Neural progenitor cell (in vitro differentiated cells): ENCODE results near the gene TNIK. TPM values are rescaled to one million over a fixed set of nuclear protein-coding genes. Genes with fewer than 3 reads are reported as not detected.

Experiments used
- DNase-seq: peaks from one replicate; pipeline ENCODE4 v3.0.0-alpha.2; 2016; ENCODE audit warnings: low spot score
- H2AFZ ChIP-seq: fragments of 200-600 bp; sonication (generic); replicated peaks from 2 replicates; pipeline ENCODE4 v1.6.1; 2016; ENCODE audit warnings: antibody characterized with exemption
- H3F3A ChIP-seq: fragments of 200-600 bp; sonication (generic); 2 replicates; pipeline ENCODE4 v1.6.1; 2016; ENCODE audit warnings: antibody characterized with exemption, low read depth
- H3K27ac ChIP-seq: fragments of 200-600 bp; sonication (generic); 2 replicates; pipeline ENCODE4 v1.5.1; 2016; ENCODE audit warnings: mild to moderate bottlenecking
- H3K27me3 ChIP-seq: fragments of 200-600 bp; sonication (generic); 2 replicates; pipeline ENCODE4 v1.6.1; 2016; ENCODE audit warnings: mild to moderate bottlenecking, moderate library complexity
- H3K36me3 ChIP-seq: fragments of 200-600 bp; sonication (generic); 2 replicates; pipeline ENCODE4 v1.5.1; 2016
- H3K4me1 ChIP-seq: fragments of 200-600 bp; sonication (generic); 2 replicates; pipeline ENCODE4 v1.6.1; 2016; ENCODE audit warnings: mixed run types
- H3K4me2 ChIP-seq: fragments of 200-600 bp; sonication (generic); 2 replicates; pipeline ENCODE4 v1.6.1; 2016
- H3K4me3 ChIP-seq: fragments of 200-600 bp; sonication (generic); 2 replicates; pipeline ENCODE4 v1.5.1; 2016
- H3K79me2 ChIP-seq: fragments of 200-600 bp; sonication (generic); 2 replicates; pipeline ENCODE4 v1.6.1; 2016; ENCODE audit warnings: low read depth
- H3K9ac ChIP-seq: fragments of 200-600 bp; sonication (generic); 2 replicates; pipeline ENCODE4 v1.6.1; 2016
- H3K9me3 ChIP-seq: fragments of 200-600 bp; sonication (generic); 2 replicates; pipeline ENCODE4 v1.5.1; 2016; ENCODE audit warnings: low read depth
- H4K20me1 ChIP-seq: fragments of 200-600 bp; sonication (generic); 2 replicates; pipeline ENCODE4 v1.6.1; 2016; ENCODE audit warnings: low read depth
- H3K27ac Mint-ChIP-seq: 3 replicates; pipeline ENCODE4 v1.8.0; 2021; ENCODE audit warnings: mixed read lengths
- H3K27me3 Mint-ChIP-seq: 2 replicates; pipeline ENCODE4 v1.8.0; 2022; ENCODE audit warnings: low read depth, mild to moderate bottlenecking, inconsistent platforms, moderate library complexity, mixed read lengths; ENCODE audit not compliant: insufficient read depth
- H3K36me3 Mint-ChIP-seq: 3 replicates; pipeline ENCODE4 v1.8.0; 2021; ENCODE audit warnings: mixed read lengths
- H3K4me1 Mint-ChIP-seq: 3 replicates; pipeline ENCODE4 v1.8.0; 2021; ENCODE audit warnings: mixed read lengths
- H3K4me3 Mint-ChIP-seq: 3 replicates; pipeline ENCODE4 v1.8.0; 2021; ENCODE audit warnings: mild to moderate bottlenecking, moderate library complexity, mixed read lengths
- H3K9me3 Mint-ChIP-seq: 3 replicates; pipeline ENCODE4 v1.8.0; 2020; ENCODE audit warnings: mixed read lengths
- EZH2 ChIP-seq: fragments of 200-600 bp; sonication (generic); IDR thresholded peaks from 2 replicates; pipeline ENCODE4 v1.6.1; 2017; ENCODE audit warnings: antibody characterized with exemption, mild to moderate bottlenecking, moderate library complexity
- EZH2phosphoT487 ChIP-seq: fragments of 200-600 bp; sonication (generic); IDR thresholded peaks from 2 replicates; pipeline ENCODE4 v1.6.1; 2017; ENCODE audit warnings: antibody characterized with exemption
- total RNA-seq: library from RNA; depleted of rRNA; stranded (reverse); fragments of >200 nt; gene quantifications from 2 replicates; pipeline ENCODE4 v1.2.3, GENCODE V29; 2015; ENCODE audit warnings: low replicate concordance
- TF ChIP-seq, protein P1 (sequence below): fragments of 200-600 bp; sonication (generic); IDR thresholded peaks from 2 replicates; pipeline ENCODE4 v1.5.1; 2017; ENCODE audit warnings: antibody characterized with exemption, mild to moderate bottlenecking

TNIK gene
- total RNA-seq, 1 donor from 2014 or later = 3.0 TPM

DNA sequence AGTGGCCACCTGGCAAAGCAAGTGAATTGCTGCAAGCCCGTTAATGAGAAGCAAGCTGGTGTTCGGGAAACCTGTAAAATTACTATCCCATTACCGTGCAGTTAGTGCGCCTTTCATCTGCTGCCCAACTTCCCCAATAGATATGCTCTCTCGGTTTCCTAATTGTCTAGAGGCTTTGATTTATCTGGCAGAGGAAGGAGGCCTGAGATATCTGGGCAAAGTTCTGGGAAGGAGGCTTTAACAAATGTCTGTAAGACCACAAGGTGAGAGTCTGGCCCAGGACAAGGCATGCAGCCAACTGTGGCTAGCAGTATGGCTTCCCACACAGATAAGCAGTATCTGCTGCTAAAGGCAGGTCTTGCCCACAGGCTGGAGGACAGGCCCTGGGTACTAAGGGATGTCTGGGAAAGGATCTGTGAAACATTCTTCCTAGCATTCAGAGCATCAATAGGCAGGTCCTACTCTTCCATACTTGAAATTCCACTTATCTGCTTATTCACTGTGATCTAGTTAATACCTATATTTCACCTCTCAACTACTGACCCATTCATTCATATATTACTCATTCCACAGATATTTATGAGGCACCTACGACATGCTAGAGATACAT, 303.7 kb downstream of the TNIK start:
- no peak overlapping the region for H3K4me3 Mint-ChIP-seq
- H3K36me3 Mint-ChIP-seq = peaks cover 51% of the 10 kb centered on the region
- Histone ChIP-seq H3K9me3 (no peaks in the 10 kb centered on the region), H3K4me1 (peaks cover 6% of the 10 kb centered on the region), H3K36me3 (no peaks in the 10 kb centered on the region), H3K4me3 (no peak overlapping the region), H3K79me2 (no peaks in the 10 kb centered on the region), H3K27me3 (no peaks in the 10 kb centered on the region), H3K4me2 (no peak overlapping the region), H4K20me1 (no peaks in the 10 kb centered on the region), H3K9ac (no peak overlapping the region), H2AFZ (no peak overlapping the region), H3F3A (no peaks in the 10 kb centered on the region), H3K27ac (no peak overlapping the region)
- peak overlapping the region; percentile 35 for H3K27ac Mint-ChIP-seq
- H3K9me3 Mint-ChIP-seq = no peaks in the 10 kb centered on the region
- peaks cover 9% of the 10 kb centered on the region for H3K4me1 Mint-ChIP-seq
- DNase-seq = no peak
- TF ChIP-seq EZH2phosphoT487 (no peak), EZH2 (no peak)
- TF ChIP-seq, protein P1, sequence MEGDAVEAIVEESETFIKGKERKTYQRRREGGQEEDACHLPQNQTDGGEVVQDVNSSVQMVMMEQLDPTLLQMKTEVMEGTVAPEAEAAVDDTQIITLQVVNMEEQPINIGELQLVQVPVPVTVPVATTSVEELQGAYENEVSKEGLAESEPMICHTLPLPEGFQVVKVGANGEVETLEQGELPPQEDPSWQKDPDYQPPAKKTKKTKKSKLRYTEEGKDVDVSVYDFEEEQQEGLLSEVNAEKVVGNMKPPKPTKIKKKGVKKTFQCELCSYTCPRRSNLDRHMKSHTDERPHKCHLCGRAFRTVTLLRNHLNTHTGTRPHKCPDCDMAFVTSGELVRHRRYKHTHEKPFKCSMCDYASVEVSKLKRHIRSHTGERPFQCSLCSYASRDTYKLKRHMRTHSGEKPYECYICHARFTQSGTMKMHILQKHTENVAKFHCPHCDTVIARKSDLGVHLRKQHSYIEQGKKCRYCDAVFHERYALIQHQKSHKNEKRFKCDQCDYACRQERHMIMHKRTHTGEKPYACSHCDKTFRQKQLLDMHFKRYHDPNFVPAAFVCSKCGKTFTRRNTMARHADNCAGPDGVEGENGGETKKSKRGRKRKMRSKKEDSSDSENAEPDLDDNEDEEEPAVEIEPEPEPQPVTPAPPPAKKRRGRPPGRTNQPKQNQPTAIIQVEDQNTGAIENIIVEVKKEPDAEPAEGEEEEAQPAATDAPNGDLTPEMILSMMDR = no peak
- peaks cover 4% of the 10 kb centered on the region for H3K27me3 Mint-ChIP-seq

DNA sequence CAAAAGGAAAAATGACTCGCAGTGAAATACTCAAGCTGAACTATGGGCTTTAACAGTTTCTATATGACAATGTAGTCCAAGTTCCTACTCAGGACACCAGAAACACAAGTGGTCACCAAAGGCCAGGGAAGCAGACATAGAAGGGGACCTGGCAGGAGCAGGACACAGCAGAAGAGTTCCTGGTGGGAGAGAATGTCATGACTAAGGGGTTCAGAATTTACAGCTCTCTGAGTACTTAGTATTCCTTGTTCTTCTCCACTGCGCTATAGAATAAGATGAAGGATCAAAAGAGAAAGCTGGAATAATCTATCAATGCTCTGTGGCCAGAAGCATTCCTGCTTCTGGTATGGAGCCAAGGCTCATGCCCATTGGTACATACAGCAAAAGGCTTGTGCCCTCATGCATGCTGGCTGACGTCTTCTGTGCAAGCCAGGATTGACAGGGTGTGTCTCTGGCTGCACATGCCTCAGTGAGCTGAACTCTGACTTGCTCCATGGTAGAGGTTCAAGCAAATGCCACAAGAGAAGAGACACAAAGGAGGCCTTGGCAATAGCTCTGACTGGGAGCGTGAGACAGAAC, 305.0 kb downstream of the TNIK start:
- Histone ChIP-seq H3K9me3 (no peaks in the 10 kb centered on the region), H3K4me2 (no peak overlapping the region), H2AFZ (no peak overlapping the region), H3K4me3 (no peak overlapping the region), H3K79me2 (no peaks in the 10 kb centered on the region), H3F3A (no peaks in the 10 kb centered on the region), H3K9ac (no peak overlapping the region), H3K4me1 (peaks cover 6% of the 10 kb centered on the region), H3K27me3 (no peaks in the 10 kb centered on the region), H3K27ac (no peak overlapping the region), H4K20me1 (no peaks in the 10 kb centered on the region), H3K36me3 (no peaks in the 10 kb centered on the region)
- Mint-ChIP-seq H3K36me3 (peaks cover 39% of the 10 kb centered on the region), H3K27me3 (peaks cover 4% of the 10 kb centered on the region), H3K4me3 (no peak overlapping the region), H3K9me3 (no peaks in the 10 kb centered on the region), H3K27ac (peak overlapping the region; percentile 34), H3K4me1 (peaks cover 9% of the 10 kb centered on the region)
- no peak for TF ChIP-seq EZH2
- TF ChIP-seq, protein P1 = no peak
- DNase-seq = no peak

DNA sequence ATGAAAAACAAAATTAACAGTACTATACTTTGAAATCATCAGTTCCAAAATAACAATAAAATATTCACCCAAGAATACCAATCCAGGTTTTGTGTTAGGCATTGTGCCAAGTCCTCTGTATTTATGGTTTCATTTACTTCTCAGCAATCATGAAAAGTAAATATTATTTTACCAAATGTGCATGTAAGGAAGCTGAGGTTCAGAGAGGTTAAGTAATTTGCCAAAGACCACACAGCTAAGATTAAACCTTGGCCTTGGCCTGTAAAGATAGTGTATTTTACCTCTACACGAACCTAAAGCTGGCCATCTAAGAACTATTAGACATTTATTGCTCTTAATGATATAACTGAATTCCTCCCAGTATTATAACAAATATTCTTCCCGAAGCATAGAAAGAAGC, 309.3 kb downstream of the TNIK start:
- H2AFZ ChIP-seq = no peak overlapping the region

DNA sequence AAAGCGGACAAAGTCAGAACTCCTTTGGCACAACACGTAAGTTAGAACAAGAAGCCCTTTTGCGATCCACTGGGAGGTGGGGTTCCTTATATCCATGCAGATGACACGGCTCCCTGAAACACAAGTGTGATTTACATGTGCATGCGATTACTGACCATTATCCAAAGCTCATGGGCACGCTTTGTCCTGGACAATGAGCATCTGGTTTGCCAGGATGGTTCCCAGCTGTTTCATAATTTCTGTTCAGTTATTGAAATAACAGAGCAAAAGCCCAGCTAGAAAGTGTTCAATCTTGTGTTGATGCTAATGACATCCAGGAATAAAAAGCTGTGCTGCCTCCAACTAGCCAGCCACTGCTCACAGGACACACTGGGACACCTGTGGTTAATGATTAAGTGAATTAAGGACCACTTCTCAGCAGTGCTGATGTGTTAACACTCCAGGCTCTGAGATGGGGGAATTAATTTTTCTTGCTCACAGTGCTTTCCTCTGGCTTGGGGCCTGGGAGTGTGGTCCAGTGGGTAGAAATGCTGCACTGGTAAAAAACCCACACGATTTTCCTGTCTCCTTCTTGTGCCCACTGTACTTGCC, 310.6 kb downstream of the TNIK start:
- H3K79me2 ChIP-seq = no peaks in the 10 kb centered on the region
- no peaks in the 10 kb centered on the region for H3K27me3 Mint-ChIP-seq

More for the DNA sequence above, 309.3 kb downstream of the TNIK start:
- Mint-ChIP-seq H3K27ac (no peak overlapping the region), H3K27me3 (no peaks in the 10 kb centered on the region), H3K4me3 (no peak overlapping the region), H3K36me3 (peaks cover 17% of the 10 kb centered on the region), H3K9me3 (no peaks in the 10 kb centered on the region), H3K4me1 (peaks cover 6% of the 10 kb centered on the region)
- no peaks in the 10 kb centered on the region for H3F3A ChIP-seq
- H3K27ac ChIP-seq = no peak overlapping the region
- H3K27me3 ChIP-seq = no peaks in the 10 kb centered on the region
- H3K4me3 ChIP-seq = no peak overlapping the region
- no peaks in the 10 kb centered on the region for H3K36me3 ChIP-seq
- no peak for DNase-seq
- no peak for TF ChIP-seq EZH2
- no peaks in the 10 kb centered on the region for H3K9me3 ChIP-seq
- no peak overlapping the region for H3K9ac ChIP-seq
- H3K79me2 ChIP-seq = no peaks in the 10 kb centered on the region
- H3K4me1 ChIP-seq = no peaks in the 10 kb centered on the region
- H3K4me2 ChIP-seq = no peak overlapping the region
- no peaks in the 10 kb centered on the region for H4K20me1 ChIP-seq

More for the DNA sequence above, 310.6 kb downstream of the TNIK start:
- no peaks in the 10 kb centered on the region for H3K9me3 Mint-ChIP-seq
- no peaks in the 10 kb centered on the region for H3F3A ChIP-seq
- no peaks in the 10 kb centered on the region for H3K4me1 Mint-ChIP-seq
- H3K27ac ChIP-seq = no peak overlapping the region
- no peak overlapping the region for H3K4me3 Mint-ChIP-seq
- H3K4me1 ChIP-seq = no peaks in the 10 kb centered on the region
- TF ChIP-seq EZH2phosphoT487 = no peak
- TF ChIP-seq, protein P1 = no peak
- no peak for TF ChIP-seq EZH2
- peaks cover 11% of the 10 kb centered on the region for H3K36me3 Mint-ChIP-seq
- no peak overlapping the region for H3K9ac ChIP-seq
- no peaks in the 10 kb centered on the region for H3K36me3 ChIP-seq
- no peak overlapping the region for H2AFZ ChIP-seq
- H3K4me2 ChIP-seq = no peak overlapping the region
- no peak overlapping the region for H3K4me3 ChIP-seq
- no peak for DNase-seq
- no peaks in the 10 kb centered on the region for H3K9me3 ChIP-seq
- H3K27ac Mint-ChIP-seq = no peak overlapping the region
- H3K27me3 ChIP-seq = no peaks in the 10 kb centered on the region
- no peaks in the 10 kb centered on the region for H4K20me1 ChIP-seq
